Gastrocnemius medialis (tissue), 4 donors: Measurements from ENCODE around the gene SYNJ2.

Source experiments
- POLR2A ChIP-seq, 2 donors: fragments of 450-650 bp; IDR thresholded peaks; one replicate each; pipeline ENCODE4 v1.6.1; 2017; ENCODE audit warnings: antibody characterized with exemption in 2 of 2, mild to moderate bottlenecking in 2 of 2, moderate library complexity in 2 of 2
- TF ChIP-seq, protein P1 (sequence below), 5 experiments: fragments of 450-650 bp in 3 of 5; fragments of 200-600 bp in 2 of 5; sonication (generic) in 2 of 5; IDR thresholded peaks in 4 of 5; conservative IDR thresholded peaks in 1 of 5; 1 replicate in 4 of 5; 2 replicates in 1 of 5; pipeline ENCODE4 v1.5.1; 2016 to 2019; ENCODE audit warnings: antibody characterized with exemption in 5 of 5, mild to moderate bottlenecking in 3 of 5, moderate library complexity in 3 of 5

GRCh38 chr6:158115508-158115907 lies 133.8 kb downstream of the SYNJ2 start:
- TF ChIP-seq, protein P1, sequence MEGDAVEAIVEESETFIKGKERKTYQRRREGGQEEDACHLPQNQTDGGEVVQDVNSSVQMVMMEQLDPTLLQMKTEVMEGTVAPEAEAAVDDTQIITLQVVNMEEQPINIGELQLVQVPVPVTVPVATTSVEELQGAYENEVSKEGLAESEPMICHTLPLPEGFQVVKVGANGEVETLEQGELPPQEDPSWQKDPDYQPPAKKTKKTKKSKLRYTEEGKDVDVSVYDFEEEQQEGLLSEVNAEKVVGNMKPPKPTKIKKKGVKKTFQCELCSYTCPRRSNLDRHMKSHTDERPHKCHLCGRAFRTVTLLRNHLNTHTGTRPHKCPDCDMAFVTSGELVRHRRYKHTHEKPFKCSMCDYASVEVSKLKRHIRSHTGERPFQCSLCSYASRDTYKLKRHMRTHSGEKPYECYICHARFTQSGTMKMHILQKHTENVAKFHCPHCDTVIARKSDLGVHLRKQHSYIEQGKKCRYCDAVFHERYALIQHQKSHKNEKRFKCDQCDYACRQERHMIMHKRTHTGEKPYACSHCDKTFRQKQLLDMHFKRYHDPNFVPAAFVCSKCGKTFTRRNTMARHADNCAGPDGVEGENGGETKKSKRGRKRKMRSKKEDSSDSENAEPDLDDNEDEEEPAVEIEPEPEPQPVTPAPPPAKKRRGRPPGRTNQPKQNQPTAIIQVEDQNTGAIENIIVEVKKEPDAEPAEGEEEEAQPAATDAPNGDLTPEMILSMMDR (IDR thresholded peaks at IDR 0.05 in 4 of 5, conservative IDR thresholded peaks at IDR 0.05 in 1 of 5) = no peak
- no peak for TF ChIP-seq POLR2A (IDR thresholded peaks at IDR 0.05)
